ENCODE data around the gene SORBS1.
A peak's percentile ranks its signal among the peaks of the same experiment; 100 is the strongest.

The SORBS1 gene

GRCh38 chr10:95333997-95334804, 227.0 kb downstream of the SORBS1 start:
- peak; percentile 55 for DNase-seq

- no peak for DNase-seq
Observed at GRCh38 chr10:95332666-95333249, 228.4 kb downstream of the SORBS1 start.

GRCh38 chr10:95331596-95332130, 229.5 kb downstream of the SORBS1 start:
- DNase-seq, result no peak

- DNase-seq, result no peak
Observed at GRCh38 chr10:95330966-95331453, 230.2 kb downstream of the SORBS1 start.

- DNase-seq, result no peak
Observed at GRCh38 chr10:95329296-95329695, 231.9 kb downstream of the SORBS1 start.

- DNase-seq, result no peak
Observed at GRCh38 chr10:95328013-95328412, 233.2 kb downstream of the SORBS1 start.

GRCh38 chr10:95327367-95327766, 233.8 kb downstream of the SORBS1 start:
- no peak for DNase-seq

- no peak for DNase-seq
Observed at GRCh38 chr10:95326396-95326795, 234.8 kb downstream of the SORBS1 start.

- no peak for DNase-seq
Observed at GRCh38 chr10:95325863-95326262, 235.3 kb downstream of the SORBS1 start.

- DNase-seq, result no peak
Observed at GRCh38 chr10:95324436-95325268, 236.5 kb downstream of the SORBS1 start.

- DNase-seq, result no peak
Observed at GRCh38 chr10:95321554-95322301, 239.4 kb downstream of the SORBS1 start.

- DNase-seq, result no peak
Observed at GRCh38 chr10:95319239-95319638, 241.9 kb downstream of the SORBS1 start.

GRCh38 chr10:95315509-95315908, 245.7 kb downstream of the SORBS1 start:
- no peak for DNase-seq

- DNase-seq, result no peak
Observed at GRCh38 chr10:95314192-95314918, 246.8 kb downstream of the SORBS1 start.

- no peak for DNase-seq
Observed at GRCh38 chr10:95312986-95313495, 248.1 kb downstream of the SORBS1 start.

GRCh38 chr10:95312257-95312656, 248.9 kb downstream of the SORBS1 start:
- DNase-seq, result no peak

- no peak for DNase-seq
Observed at GRCh38 chr10:95309958-95310357, 251.2 kb downstream of the SORBS1 start.

- no peak for DNase-seq
Observed at GRCh38 chr10:95308389-95309302, 252.5 kb downstream of the SORBS1 start.

GRCh38 chr10:95306851-95307250, 254.3 kb downstream of the SORBS1 start:
- no peak for DNase-seq

GRCh38 chr10:95306318-95306650, 254.9 kb downstream of the SORBS1 start:
- DNase-seq, result no peak
